ENCODE measurements around the gene FKBP9. TPM values are rescaled to one million over a fixed set of nuclear protein-coding genes. Genes with fewer than 3 reads are reported as not detected.
"Not testable (repeated sequence)": the region's sequence is repeated elsewhere in the genome, so short reads cannot be mapped to it uniquely, and the experiment has no call there.

Gene FKBP9
- total RNA-seq, 1 donor: 1.2 TPM

DNA sequence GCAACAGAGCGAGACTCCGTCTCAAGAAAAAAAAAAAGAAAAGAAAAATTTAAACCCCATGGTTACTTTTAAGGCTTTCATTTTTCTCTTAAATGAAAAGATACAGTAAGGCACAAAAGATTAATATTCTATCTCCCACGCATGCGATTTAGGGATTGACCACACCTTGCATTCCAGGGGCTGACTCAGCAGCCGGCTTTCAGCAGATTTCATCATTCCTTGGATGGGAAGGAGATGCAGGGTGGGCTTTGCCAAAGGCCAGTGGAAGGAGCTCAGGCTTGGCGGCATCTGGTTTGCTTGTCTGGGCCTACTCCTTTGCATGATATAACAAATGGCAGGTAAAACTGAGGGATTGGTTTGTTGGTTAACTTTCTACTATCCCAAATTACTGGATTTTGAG lies 22.0 kb downstream of the FKBP9 start:
- not testable (repeated sequence) for H3K4me1 ChIP-seq (ENCODE audit: insufficient read depth, low read length); H3K4me3 ChIP-seq (ENCODE audit: low read length); H3K9me3 ChIP-seq (ENCODE audit: low read depth, low read length); H3K27me3 ChIP-seq (ENCODE audit: insufficient read depth, low read length)

DNA sequence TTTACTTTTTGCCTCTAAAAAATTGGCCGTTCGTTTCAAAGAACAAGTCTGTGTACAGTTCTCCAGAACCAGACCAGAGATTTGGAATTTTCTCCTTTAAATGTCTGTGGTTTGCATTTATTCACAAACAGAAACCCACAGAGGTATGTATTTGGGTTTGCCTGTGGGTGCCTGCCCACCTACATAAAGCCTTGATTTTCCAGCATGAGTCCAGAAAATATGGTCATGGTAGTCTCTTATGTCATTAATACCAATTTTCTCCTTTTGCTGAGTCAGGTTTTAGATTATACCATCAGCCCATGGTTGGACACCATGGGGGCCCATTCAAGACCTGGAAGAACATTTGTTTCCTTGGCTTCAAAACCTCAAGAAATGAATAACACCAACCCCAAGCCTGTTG lies 22.7 kb downstream of the FKBP9 start:
- not testable (repeated sequence) for H3K4me1 ChIP-seq (ENCODE audit: insufficient read depth, low read length); H3K9me3 ChIP-seq (ENCODE audit: low read depth, low read length); H3K27me3 ChIP-seq (ENCODE audit: insufficient read depth, low read length); H3K4me3 ChIP-seq (ENCODE audit: low read length)

DNA sequence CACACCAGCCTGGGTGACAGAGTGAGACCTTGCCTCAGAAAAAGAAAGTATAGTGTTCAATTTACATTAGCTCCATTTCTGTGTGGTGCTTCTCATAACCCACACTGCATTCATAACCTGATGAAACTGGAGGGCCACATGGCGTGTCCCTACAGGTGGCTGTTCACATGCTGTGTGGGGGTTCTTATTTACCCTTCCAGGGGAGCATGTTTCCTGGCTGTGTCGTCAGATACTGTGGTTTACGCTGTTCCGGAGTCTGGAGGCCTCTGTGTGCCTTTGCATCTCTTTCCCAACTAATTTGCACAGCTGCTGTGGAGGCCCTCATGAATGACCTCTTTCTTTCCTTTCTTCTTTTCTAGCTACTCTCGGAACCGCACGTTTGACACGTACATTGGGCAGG lies 30.9 kb downstream of the FKBP9 start:
- not testable (repeated sequence) for H3K4me1 ChIP-seq (ENCODE audit: insufficient read depth, low read length); H3K4me3 ChIP-seq (ENCODE audit: low read length)

DNA sequence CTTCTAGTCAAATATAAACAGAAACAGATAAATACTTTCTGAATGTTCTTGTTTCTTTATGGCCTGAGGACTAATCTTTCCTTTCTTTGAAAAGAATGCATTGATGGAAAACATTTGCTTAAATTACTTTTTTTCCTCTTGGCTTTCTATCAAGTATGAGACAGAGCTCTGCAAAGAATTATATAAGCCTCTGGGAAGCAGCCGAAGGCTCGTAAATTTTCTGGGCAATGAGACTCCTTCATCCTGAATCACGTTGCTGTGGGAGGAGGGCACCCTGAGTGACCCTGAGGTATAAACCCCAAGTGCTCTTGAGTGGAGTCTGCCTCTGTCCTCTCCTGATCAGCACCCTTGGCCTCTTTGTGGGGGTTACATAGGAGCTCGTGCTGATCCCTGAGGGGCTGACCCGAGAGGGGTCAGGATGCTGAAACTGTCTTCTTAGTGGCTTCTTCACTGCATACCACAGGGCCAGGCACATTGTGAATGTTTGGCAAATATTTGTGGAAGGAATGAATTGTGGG lies 33.9 kb downstream of the FKBP9 start:
- not testable (repeated sequence) for H3K9me3 ChIP-seq (ENCODE audit: low read depth, low read length); H3K27me3 ChIP-seq (ENCODE audit: insufficient read depth, low read length); H3K4me3 ChIP-seq (ENCODE audit: low read length); H3K4me1 ChIP-seq (ENCODE audit: insufficient read depth, low read length)

More for the DNA sequence above, 30.9 kb downstream of the FKBP9 start:
- H3K27me3 ChIP-seq (ENCODE audit: insufficient read depth, low read length); H3K9me3 ChIP-seq (ENCODE audit: low read depth, low read length): not testable (repeated sequence)

DNA sequence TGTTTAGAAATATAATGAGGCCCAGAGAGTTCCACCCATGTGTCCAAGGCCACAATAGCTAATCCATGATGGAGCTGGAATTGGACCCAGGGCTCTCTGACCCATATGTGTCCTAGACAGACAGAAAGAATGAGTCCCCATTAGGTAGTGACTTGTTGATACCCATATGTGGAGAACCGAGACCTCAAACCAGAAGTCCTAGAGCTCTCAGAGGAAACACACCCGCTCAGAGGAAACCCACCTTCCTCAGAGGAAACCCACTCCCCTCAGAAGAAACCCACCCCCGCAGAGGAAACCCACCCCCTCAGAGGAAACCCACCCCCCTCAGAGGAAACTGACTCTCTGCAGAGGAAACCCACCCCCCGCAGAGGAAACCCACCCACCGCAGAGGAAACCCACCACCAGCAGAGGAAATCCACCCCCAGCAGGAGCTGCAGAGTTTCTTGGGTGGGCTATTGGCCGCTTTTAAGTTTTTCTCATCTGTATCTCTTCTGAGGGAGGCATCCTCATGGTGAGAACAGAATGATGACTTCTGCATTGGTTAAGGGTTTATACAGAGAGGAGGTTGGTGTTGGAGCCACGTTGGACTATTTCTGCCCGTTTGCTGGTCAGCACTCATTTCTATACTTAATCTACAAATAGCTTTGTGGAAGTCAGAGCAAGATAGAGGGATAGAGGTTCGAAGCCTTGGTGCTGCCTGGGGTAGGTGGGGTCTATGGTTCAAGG lies 34.9 kb downstream of the FKBP9 start:
- H3K4me1 ChIP-seq (ENCODE audit: insufficient read depth, low read length); H3K4me3 ChIP-seq (ENCODE audit: low read length); H3K9me3 ChIP-seq (ENCODE audit: low read depth, low read length): not testable (repeated sequence)

DNA sequence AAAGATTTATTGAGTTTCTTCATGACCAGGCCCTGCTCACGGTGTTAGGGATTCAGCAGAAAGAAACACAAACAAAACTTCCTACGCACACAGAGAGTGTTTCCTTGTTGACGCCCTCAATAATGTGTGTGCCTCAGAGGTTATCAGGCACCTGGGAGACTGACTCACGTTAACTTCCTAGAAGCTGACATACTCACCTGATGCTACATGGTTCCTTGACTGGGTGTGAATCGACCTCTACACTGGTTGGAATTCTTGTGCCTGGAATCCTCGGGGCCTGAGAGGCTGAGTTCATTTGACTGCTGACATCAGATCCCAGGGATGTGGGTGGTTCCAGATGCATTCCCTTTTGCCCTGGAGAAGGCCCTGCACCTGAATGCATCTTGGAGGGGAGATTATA lies 35.5 kb downstream of the FKBP9 start:
- H3K27me3 ChIP-seq (ENCODE audit: insufficient read depth, low read length); H3K4me3 ChIP-seq (ENCODE audit: low read length); H3K9me3 ChIP-seq (ENCODE audit: low read depth, low read length); H3K4me1 ChIP-seq (ENCODE audit: insufficient read depth, low read length): not testable (repeated sequence)

More for the DNA sequence above, 34.9 kb downstream of the FKBP9 start:
- not testable (repeated sequence) for H3K27me3 ChIP-seq (ENCODE audit: insufficient read depth, low read length)

DNA sequence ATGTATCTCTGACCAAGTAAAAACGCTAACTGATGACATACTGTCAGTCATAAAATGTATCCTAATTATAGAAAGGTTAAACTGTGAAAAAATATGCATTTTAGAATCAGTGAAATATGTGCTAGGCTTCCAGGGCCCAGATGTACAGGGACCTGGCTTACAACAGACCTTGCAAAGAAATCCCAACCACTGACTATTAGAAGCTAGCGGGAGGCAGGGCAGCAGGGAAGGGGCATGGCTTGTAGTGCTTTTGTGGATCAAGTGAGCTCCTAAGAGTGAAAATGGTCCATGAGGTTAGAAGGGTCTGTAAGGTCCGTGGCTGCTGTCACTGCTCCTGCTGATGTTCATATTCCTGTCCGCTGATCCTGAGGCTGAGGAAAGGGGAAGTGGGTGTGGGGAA lies 40.7 kb downstream of the FKBP9 start:
- H3K27me3 ChIP-seq (ENCODE audit: insufficient read depth, low read length); H3K4me1 ChIP-seq (ENCODE audit: insufficient read depth, low read length); H3K9me3 ChIP-seq (ENCODE audit: low read depth, low read length); H3K4me3 ChIP-seq (ENCODE audit: low read length): not testable (repeated sequence)

DNA sequence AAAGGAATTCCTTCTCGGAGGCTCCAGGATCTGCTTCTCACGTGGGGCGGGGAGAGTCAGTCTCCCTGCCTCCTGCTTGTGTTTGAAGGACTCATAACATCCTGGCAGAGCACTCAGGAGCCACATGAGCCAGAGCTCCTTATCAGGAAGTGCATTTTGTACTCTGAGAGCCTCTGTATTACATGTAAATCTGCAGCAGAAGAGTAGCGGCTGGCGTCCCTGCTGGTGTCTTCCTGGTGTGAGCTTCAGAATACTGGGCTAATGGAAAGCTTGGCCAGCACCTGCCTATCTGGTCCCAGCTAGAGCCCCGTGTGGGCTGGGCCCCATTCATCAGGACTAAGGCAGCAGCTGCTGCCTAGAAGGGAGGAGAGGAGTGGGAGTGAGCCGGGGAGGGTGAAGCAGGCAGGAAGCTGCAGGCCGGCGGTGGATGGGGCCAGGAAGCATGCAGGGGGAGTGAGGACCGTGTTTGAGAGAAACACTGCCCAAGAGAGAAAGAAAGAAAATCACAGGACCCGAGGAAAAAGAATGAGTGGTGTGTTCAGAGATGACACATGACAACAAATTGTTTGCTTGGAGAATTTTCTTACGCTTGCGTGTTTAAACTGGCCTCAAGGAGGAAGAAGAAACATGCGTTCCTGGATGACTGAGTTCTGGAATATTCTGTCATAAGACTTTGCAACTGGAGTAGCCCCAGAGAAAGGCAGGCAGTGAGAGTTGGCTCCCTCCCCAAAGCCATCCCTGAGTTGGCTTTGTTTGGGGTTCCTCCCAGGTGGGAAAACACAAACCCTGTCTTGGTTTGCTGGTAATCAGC lies 41.3 kb downstream of the FKBP9 start:
- not testable (repeated sequence) for H3K9me3 ChIP-seq (ENCODE audit: low read depth, low read length); H3K4me1 ChIP-seq (ENCODE audit: insufficient read depth, low read length)

DNA sequence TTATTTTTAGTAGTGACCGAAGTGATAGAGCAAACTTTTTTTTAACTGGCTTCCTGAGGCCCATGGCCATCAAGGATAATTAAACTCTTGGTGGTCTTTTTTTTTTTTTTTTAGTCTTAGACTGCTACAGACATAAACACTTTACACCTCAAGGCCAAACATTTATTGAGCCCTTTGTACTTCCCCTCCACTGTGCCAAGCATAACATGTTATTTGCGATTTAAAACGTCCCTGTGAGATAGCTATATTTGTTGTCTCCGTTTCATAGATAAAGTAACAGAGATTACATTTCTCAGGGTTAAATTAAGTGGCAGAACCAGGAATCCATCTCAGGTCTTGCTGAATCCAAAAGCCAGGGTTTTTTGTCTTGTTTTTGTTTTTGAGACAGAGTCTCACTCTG lies 42.1 kb downstream of the FKBP9 start:
- H3K4me3 ChIP-seq (ENCODE audit: low read length); H3K9me3 ChIP-seq (ENCODE audit: low read depth, low read length); H3K4me1 ChIP-seq (ENCODE audit: insufficient read depth, low read length); H3K27me3 ChIP-seq (ENCODE audit: insufficient read depth, low read length): not testable (repeated sequence)

More for the DNA sequence above, 41.3 kb downstream of the FKBP9 start:
- H3K4me3 ChIP-seq (ENCODE audit: low read length); H3K27me3 ChIP-seq (ENCODE audit: insufficient read depth, low read length): not testable (repeated sequence)

DNA sequence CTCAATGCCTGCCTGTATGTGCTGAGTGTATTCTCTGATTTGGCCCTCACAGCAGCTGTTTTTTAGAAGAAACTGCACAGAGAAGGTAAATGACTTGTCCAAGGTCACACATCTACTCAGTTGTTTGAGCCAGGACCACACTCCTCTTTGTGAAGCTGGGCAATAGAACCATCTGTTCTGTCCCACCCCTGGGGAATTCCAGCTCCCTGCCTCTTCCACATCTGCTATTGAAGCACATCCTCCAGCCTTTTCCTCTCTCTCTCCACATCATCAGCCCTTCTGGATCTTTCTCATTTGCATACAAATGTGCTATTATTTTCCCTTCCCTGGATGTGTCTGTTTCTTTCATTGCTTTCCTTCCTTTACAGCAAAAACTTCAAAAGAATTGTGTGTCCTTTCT lies 45.9 kb downstream of the FKBP9 start:
- not testable (repeated sequence) for H3K4me3 ChIP-seq (ENCODE audit: low read length); H3K9me3 ChIP-seq (ENCODE audit: low read depth, low read length); H3K4me1 ChIP-seq (ENCODE audit: insufficient read depth, low read length); H3K27me3 ChIP-seq (ENCODE audit: insufficient read depth, low read length)

DNA sequence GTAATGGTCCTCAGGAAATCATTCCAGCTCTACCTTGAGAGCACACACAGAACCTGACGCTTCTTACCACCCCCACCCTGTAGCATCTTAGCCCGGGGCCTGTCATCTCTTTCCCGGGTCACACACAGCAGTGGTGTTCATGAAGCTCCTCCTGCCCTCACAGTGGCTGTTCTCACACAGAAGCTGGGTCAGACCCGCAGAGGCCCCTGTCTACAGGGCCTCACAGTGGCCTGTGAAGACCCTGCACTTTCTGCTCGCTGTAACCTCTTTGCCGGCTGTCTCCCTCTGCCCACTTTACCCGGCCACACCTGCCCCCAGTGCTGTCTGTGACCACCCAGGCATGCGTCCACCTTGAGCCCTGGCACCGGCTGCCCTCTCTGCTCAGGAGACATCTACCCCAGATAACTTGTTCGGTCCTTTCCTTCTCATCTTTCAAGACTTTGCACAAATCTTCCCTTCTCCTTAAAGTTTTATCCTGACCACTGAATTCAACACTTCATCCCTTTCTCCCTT lies 46.9 kb downstream of the FKBP9 start:
- H3K4me1 ChIP-seq (ENCODE audit: insufficient read depth, low read length); H3K4me3 ChIP-seq (ENCODE audit: low read length); H3K27me3 ChIP-seq (ENCODE audit: insufficient read depth, low read length); H3K9me3 ChIP-seq (ENCODE audit: low read depth, low read length): not testable (repeated sequence)

DNA sequence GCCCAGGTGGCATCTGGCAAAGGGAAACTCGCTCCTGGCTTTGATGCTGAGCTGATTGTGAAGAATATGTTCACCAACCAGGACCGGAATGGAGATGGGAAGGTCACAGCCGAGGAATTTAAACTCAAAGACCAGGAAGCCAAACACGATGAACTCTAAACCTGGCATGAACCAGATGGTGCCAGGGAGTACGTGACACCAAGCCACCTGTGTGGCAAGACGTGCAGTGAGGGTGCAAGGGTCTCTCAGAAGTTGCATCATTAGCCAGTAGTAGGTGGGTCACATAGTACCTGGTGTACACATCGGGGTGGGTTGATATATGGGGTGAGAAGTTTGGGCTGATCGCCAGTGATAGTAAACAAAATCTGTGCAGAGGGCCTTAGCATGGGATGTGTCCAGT lies 48.0 kb downstream of the FKBP9 start:
- not testable (repeated sequence) for H3K27me3 ChIP-seq (ENCODE audit: insufficient read depth, low read length); H3K4me3 ChIP-seq (ENCODE audit: low read length); H3K9me3 ChIP-seq (ENCODE audit: low read depth, low read length); H3K4me1 ChIP-seq (ENCODE audit: insufficient read depth, low read length)

DNA sequence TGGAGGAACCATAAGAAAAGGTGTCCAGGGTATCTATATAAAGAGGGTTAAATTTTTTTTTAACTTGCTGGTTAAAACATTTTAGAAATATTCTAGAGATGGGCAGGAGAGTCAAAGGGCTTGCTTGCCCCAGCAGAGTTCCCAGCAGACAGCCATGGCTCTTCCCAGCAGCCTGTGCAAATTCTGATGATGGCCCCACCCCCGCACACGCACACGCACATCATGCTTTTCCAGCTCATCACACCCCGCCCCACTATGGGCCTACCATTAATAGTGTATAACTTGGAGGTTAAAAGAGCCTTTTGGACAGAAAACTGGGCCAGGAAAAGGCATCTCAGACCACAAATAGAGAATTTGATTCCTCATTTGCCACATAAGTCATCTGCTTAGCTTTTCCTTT lies 48.5 kb downstream of the FKBP9 start:
- not testable (repeated sequence) for H3K4me1 ChIP-seq (ENCODE audit: insufficient read depth, low read length)

DNA sequence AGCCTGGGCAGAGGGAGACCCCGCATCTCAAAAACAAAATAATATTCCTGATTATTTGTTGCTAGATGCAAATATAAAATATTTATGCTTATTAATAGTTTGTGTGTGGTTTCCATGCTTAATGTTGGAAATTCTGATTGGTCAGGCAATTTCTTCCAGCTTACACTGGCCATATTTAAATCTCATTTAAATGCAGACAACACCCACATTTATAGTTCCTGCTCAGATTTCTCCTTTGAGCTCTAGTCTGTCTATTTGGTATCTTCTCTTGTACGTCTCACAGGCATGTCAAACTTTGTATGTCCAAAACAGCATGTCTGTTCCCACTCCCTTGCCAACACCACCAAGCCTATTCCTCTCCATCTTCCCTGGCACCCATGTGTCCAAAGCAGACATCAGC lies 52.5 kb downstream of the FKBP9 start:
- Histone ChIP-seq H3K9me3 (ENCODE audit: low read depth, low read length) (no peaks in the 10 kb centered on the region), H3K4me3 (ENCODE audit: low read length) (no peak overlapping the region), H3K27me3 (ENCODE audit: insufficient read depth, low read length) (no peaks in the 10 kb centered on the region), H3K4me1 (ENCODE audit: insufficient read depth, low read length) (no peaks in the 10 kb centered on the region)

More for the DNA sequence above, 48.5 kb downstream of the FKBP9 start:
- not testable (repeated sequence) for H3K27me3 ChIP-seq (ENCODE audit: insufficient read depth, low read length); H3K9me3 ChIP-seq (ENCODE audit: low read depth, low read length); H3K4me3 ChIP-seq (ENCODE audit: low read length)

DNA sequence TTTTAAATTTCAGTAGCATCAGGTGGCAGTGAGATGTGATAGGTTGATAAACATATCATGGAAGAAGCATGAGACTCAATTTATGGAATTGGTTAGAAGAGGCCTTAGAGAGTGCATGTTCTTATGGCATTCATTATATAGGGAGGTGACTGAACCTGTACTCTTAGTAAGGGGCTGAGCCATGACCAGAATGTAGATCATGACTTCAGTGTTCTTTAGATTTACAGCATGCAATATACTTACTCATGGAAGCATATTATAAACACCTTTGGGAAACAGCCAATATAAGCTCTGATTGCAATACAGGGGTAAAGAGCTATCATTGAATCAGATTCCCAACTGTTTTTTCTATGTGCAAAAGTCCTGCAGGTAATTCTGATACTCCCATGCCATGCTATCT lies 55.1 kb downstream of the FKBP9 start:
- Histone ChIP-seq H3K4me3 (ENCODE audit: low read length) (no peak overlapping the region), H3K27me3 (ENCODE audit: insufficient read depth, low read length) (no peaks in the 10 kb centered on the region), H3K9me3 (ENCODE audit: low read depth, low read length) (no peaks in the 10 kb centered on the region), H3K4me1 (ENCODE audit: insufficient read depth, low read length) (no peaks in the 10 kb centered on the region)
